ENCODE measurements around the gene RGMB. TPM values are rescaled to one million over a fixed set of nuclear protein-coding genes. Genes with fewer than 3 reads are reported as not detected.

Gene RGMB
- total and polyA plus RNA-seq, 5 donors from 2014 or later, result 3.9 to 27.9 (median 4.3) TPM

GRCh38 chr5:98843481-98843880 lies 70.0 kb downstream of the RGMB start:
- Mint-ChIP-seq H3K4me3 (no peak overlapping the region), H3K27me3 (no peaks in the 10 kb centered on the region), H3K27ac (no peak overlapping the region), H3K4me1 (peaks cover 0 to 2% (median under 1%) of the 10 kb centered on the region in 4 donors), H3K36me3 (peaks cover 3% of the 10 kb centered on the region), H3K9me3 (peaks cover 0 to 1% (median 0%) of the 10 kb centered on the region in 7 donors)
- Histone ChIP-seq H3K4me3 (ENCODE audit: low read depth, low read length) (no peak overlapping the region), H3K9me3 (ENCODE audit: control insufficient read depth in 2 of 2, low read length in 2 of 2) (peaks cover 0 to 13% of the 10 kb centered on the region in 2 experiments), H3K27ac (ENCODE audit: insufficient read depth, low read length, poor library complexity, severe bottlenecking) (no peak overlapping the region), H3K4me1 (ENCODE audit: control insufficient read depth, insufficient read depth, low read length, poor library complexity, severe bottlenecking) (no peaks in the 10 kb centered on the region), H3K36me3 (ENCODE audit: control insufficient read depth, insufficient read depth, low read length) (no peaks in the 10 kb centered on the region), H3K27me3 (ENCODE audit: control insufficient read depth, insufficient read depth, low read length) (peaks cover 3% of the 10 kb centered on the region)
- no peak for ATAC-seq (ENCODE audit: low read depth in 2 of 2)
- no peak for DNase-seq

DNA sequence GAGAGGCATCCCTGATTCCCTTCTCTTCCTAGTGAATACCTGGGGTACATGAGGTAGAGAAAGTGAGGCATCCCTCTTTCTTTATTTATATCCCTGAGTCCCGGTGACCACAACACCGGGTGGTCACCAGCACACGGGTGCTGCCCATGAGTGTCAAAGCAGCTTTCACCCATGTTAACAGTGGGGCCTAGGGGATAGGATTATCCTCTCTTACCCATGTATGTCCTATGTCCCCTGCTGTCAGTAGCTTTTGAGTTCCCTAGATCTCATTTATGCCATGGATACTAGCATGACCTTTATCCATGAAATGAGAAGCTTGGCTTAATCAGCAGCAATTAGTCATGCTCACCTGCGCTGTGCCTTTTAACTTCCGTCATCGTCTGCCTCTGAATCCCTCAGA lies 71.4 kb downstream of the RGMB start:
- peaks cover 3% of the 10 kb centered on the region for H3K27me3 ChIP-seq (ENCODE audit: control insufficient read depth, insufficient read depth, low read length)
- no peaks in the 10 kb centered on the region for H3K36me3 ChIP-seq (ENCODE audit: control insufficient read depth, insufficient read depth, low read length)
- H3K27me3 Mint-ChIP-seq, result no peaks in the 10 kb centered on the region
- H3K4me1 Mint-ChIP-seq, result peaks cover 0 to 1% (median 0%) of the 10 kb centered on the region in 4 donors
- peaks cover 0 to 13% of the 10 kb centered on the region in 2 experiments for H3K9me3 ChIP-seq (ENCODE audit: control insufficient read depth in 2 of 2, low read length in 2 of 2)
- ATAC-seq (ENCODE audit: low read depth in 2 of 2) (no peak), DNase-seq (no peak)
- H3K4me3 ChIP-seq (ENCODE audit: low read depth, low read length), result no peak overlapping the region
- no peaks in the 10 kb centered on the region for H3K4me1 ChIP-seq (ENCODE audit: control insufficient read depth, insufficient read depth, low read length, poor library complexity, severe bottlenecking)
- H3K27ac Mint-ChIP-seq, result no peak overlapping the region
- no peak overlapping the region for H3K27ac ChIP-seq (ENCODE audit: insufficient read depth, low read length, poor library complexity, severe bottlenecking)
- no peak overlapping the region for H3K4me3 Mint-ChIP-seq
- H3K9me3 Mint-ChIP-seq, result peaks cover 0 to 1% (median 0%) of the 10 kb centered on the region in 7 donors
- H3K36me3 Mint-ChIP-seq, result peaks cover 1% of the 10 kb centered on the region

DNA sequence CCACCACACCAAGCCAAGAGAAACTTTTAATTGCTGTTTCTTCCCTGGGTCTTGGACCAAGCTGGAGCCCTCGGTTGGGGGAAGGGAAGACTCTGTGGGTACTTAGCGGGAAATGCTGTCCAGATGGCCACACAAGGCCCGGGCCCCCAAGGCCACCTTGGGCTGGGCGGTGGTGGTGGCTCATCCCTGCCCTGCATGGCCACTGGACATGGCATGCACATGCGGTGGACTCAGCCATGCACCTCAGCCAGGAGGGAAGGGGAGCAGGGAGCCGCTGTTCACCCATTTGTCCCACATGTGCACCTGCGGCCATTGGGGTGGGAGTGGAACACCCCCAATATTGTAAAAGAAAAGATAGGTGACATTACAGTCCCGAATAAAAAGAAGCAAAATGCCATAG lies 72.4 kb downstream of the RGMB start:
- H3K27me3 ChIP-seq (ENCODE audit: control insufficient read depth, insufficient read depth, low read length), result peaks cover 3% of the 10 kb centered on the region
- peaks cover 0 to under 1% (median 0%) of the 10 kb centered on the region in 4 donors for H3K4me1 Mint-ChIP-seq
- H3K4me3 Mint-ChIP-seq, result no peak overlapping the region
- H3K9me3 ChIP-seq (ENCODE audit: control insufficient read depth in 2 of 2, low read length in 2 of 2), result peaks cover 0 to 13% of the 10 kb centered on the region in 2 experiments
- no peak overlapping the region for H3K27ac Mint-ChIP-seq
- H3K9me3 Mint-ChIP-seq, result peaks cover 0 to 1% (median 0%) of the 10 kb centered on the region in 7 donors
- H3K36me3 Mint-ChIP-seq, result no peaks in the 10 kb centered on the region
- H3K36me3 ChIP-seq (ENCODE audit: control insufficient read depth, insufficient read depth, low read length), result no peaks in the 10 kb centered on the region
- no peak overlapping the region for H3K27ac ChIP-seq (ENCODE audit: insufficient read depth, low read length, poor library complexity, severe bottlenecking)
- H3K4me1 ChIP-seq (ENCODE audit: control insufficient read depth, insufficient read depth, low read length, poor library complexity, severe bottlenecking), result no peaks in the 10 kb centered on the region
- no peak for ATAC-seq (ENCODE audit: low read depth in 2 of 2)
- no peak for DNase-seq
- H3K4me3 ChIP-seq (ENCODE audit: low read depth, low read length), result no peak overlapping the region
- no peaks in the 10 kb centered on the region for H3K27me3 Mint-ChIP-seq

Other genes starting within 250 kb of the RGMB start
- 172 TPM for gene CHD1, start 155.3 kb downstream of the RGMB start, total RNA-seq
- 10 to 100 TPM in 1 of 4 donors, 1 to 10 TPM in 3; 7.8 to 12.3 (median 8.6) TPM for gene CHD1, start 155.3 kb downstream of the RGMB start, polyA plus RNA-seq